Left renal cortex interstitium (tissue), 4 donors: Measurements from ENCODE around the gene TMEM8B. TPM values are rescaled to one million over a fixed set of nuclear protein-coding genes. Genes with fewer than 3 reads are reported as not detected.

Experiments
- DNase-seq, 4 donors: peaks; one replicate each; pipeline ENCODE4 v3.0.0-alpha.2; 2013; ENCODE audit warnings: low read depth in 4 of 4, low spot score in 2 of 4, missing footprints in 1 of 4
- polyA plus RNA-seq, 4 donors: library from polyadenylated mRNA; unstranded; fragments of 120-200 nt; gene quantifications; one replicate each; pipeline ENCODE4 v1.2.1, GENCODE V29; 2013; ENCODE audit not compliant: insufficient read length in 4 of 4

The TMEM8B gene, protein sequence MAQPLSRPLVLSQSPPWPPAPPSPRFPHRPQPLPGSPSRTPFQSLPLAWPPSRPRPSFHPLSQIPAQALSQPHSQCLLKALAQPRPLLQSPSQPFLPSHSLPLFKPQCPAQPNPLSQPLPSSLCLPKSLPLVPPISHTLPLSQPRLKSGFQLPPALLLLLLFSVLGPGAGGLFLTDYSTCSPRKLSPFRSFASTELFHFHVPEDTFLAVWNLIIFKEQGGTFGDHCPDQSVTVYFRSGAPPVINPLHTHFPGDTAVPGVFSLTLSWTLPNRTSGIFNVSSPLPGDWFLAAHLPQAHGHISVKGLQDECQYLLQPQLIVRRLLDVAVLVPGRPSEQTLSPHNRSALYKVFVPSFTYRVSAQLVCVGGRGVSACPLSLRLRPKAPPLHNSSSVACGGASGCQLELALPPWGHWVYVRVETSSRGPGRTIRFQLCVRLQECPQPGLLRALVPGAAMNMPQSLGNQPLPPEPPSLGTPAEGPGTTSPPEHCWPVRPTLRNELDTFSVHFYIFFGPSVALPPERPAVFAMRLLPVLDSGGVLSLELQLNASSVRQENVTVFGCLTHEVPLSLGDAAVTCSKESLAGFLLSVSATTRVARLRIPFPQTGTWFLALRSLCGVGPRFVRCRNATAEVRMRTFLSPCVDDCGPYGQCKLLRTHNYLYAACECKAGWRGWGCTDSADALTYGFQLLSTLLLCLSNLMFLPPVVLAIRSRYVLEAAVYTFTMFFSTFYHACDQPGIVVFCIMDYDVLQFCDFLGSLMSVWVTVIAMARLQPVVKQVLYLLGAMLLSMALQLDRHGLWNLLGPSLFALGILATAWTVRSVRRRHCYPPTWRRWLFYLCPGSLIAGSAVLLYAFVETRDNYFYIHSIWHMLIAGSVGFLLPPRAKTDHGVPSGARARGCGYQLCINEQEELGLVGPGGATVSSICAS
- polyA plus RNA-seq = 10 to 100 TPM; 25.6 to 39.5 (median 29.2) TPM

DNA sequence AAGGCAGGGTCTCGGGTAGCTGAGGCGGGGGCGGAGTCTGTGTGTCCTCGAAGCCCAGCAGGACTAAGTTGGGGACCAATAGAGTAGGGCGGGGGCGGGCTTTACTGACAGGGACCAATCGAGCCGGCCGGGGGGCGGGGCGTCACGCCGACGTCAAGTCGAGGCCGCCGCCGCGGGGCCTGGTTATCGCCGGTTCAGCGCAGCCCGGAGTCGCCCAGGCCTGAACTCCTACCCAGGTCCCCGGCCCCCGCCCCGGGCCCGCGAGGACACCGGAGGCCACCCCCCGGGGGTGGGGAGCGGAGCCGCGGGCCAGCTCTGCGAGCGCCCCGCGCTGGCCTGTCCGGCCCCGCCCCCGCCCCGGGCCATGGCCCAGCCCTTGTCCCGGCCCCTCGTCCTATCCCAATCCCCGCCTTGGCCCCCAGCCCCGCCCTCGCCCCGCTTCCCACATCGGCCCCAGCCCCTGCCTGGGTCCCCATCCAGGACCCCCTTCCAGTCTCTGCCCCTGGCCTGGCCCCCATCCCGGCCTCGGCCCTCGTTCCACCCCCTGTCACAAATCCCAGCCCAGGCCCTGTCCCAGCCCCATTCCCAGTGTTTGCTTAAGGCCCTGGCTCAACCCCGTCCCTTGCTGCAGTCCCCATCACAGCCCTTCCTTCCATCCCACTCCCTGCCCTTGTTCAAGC, at the start of gene TMEM8B:
Gene TMEM8B (plus strand): TSS at position 145 of the 680 bp plus-strand sequence. CDS start 220 bp downstream, at position 365.
- peak; percentile 77 to 92 (median 86) for DNase-seq

DNA sequence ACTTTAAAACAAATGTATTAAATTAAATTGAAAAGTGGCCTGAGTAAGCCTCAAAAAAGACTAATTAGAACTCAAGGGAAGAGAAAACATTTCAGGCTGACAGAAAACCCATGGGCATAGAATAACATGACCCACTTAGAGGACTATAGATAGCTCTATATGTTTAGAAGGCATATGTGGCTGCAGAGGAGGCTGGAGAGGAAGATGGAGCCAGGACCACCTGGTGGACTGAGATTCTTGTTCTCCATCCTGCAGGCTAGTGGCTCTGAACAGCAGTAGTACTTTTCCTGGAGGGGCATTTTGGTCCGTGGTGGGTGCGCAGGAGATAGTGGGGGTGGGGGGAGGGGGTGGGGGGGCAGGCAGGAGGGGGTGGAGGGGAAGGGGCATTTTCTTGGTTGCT, 48.0 kb upstream of the TMEM8B start:
- no peak for DNase-seq

DNA sequence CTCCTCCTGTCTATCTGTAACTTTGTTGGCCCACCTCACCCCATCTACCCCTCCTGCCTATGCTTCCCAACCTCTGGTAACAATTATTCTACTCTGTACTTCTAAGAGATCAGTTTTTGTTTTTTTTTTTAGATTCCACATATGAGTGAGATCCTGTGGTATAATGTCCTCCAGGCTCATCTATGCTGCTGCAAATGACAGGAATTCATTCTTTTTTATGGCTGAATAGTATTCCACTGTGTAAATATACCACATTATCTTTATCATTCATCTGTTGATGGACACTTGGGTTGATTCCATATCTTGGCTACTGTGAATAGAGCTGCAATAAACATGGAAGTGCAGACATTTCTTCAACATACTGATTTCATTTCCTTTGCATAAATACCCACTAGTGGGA, 45.6 kb upstream of the TMEM8B start:
- DNase-seq = no peak

DNA sequence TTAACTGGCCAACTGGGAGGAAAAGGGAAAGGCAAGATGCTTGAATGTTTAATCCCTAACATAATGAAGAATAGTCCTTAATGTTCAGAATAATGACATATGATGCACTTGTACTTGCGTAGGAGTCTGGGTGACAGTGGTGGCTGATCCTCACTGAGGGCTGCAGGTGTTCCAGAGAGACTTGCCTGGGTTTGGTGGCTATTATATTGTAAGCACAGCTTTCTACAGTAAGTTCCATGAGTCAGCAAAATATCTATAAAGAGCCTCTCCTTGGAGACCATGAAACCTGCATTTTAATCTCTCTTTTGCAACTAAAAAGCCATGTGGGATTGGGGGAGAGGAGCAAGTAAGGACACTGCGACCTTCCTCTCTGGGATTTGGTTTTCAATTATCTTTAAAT, 39.5 kb upstream of the TMEM8B start:
- DNase-seq = no peak

DNA sequence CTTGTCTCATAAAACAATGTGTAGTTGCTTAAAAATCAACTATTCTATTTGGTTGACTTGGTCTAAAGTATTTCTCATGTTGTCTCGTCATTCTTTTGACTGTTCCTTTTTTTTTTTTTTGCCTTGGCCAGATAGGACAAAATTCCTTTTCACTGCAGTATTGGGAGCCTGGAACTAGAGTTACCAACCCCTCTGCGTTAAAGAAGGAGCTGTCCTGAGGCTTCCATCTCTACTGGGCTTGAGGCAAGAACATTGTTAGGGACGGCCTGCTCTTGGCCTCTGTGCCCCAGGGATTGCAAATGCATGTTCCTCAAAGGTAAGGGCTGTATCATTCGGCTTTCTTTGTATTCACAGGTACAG, 39.0 kb upstream of the TMEM8B start:
- DNase-seq = no peak

DNA sequence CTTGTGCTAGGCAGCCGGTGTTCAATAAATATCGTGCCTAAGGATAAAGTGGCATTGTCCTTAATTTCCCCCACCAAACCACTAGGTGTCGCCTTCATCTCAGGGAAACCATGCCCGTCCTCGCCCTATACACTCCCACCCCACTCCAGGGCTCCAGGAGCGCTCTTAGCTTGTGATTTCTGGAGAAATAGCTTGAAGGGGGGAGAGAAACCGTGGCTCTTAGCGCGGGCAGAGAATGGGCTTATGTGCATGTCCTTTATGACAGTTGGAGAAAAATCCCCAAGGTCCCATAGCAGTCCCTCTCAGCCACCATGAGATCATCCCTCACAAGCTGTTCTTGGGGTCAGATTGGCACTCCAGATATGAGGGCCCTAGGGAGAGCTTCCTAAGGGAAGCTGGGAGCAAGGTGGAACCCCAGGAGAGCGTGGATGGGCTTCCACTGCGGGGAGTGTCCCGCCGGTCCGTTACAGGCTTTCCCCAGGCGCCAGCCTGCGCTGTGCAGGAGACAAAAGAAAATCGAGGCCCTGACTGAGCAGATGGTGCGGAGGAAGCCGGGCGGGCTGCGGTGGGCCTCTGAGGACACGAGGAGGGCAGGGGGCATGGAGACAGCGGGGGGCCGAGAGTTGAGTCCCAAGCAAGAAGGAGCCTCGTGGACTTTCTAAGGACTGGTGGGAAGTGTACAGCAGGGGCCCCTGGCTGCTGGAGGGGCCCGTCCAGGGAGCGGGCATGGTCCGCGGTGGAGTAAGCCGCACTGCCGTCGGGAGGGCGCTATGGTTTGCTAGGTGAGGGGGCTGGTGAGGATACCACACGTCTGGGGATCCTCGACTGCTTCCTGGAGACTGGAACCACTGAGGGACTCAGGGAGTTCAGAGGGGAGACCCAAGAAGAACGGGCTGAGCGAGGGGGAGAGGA, 38.4 kb upstream of the TMEM8B start:
- DNase-seq = peak in 2 of 4 donors; percentile 60 to 80

DNA sequence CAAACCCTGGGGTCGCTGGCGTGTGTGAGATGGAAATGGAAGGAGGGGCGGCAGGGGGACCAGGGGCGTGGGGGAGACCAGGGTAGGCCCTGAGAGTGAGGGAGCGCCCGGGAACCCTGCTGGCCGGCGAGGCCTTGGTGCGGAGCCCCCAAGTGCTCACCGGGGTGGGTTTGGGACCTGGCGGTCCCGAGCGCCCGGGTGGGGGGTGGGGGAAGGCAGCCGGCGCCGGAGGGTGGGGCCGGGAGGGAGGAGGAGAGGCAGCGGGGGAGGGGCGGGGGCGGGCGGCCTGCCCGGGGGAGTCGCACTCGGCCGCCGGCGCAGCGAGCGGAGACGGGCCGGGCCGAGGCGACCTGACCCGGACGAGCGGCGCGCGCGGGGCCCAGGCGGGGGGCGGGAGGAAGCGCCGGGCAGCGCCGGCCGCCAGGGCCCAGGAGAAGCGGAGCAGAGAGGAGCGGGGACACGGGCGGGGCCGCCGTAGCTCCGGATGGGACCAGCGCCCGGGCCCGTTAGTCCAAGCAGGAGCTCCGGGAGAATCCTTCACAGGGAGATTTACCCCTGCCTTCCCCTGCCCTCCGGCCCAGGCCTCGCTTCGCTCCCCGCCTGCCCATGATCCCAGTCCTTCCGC, 37.6 kb upstream of the TMEM8B start, which contains the start of gene NPR2:
Gene NPR2 (plus strand): TSS at position 295 of the 625 bp plus-strand sequence. CDS start 818 bp downstream, outside the sequence.
- no peak for DNase-seq

DNA sequence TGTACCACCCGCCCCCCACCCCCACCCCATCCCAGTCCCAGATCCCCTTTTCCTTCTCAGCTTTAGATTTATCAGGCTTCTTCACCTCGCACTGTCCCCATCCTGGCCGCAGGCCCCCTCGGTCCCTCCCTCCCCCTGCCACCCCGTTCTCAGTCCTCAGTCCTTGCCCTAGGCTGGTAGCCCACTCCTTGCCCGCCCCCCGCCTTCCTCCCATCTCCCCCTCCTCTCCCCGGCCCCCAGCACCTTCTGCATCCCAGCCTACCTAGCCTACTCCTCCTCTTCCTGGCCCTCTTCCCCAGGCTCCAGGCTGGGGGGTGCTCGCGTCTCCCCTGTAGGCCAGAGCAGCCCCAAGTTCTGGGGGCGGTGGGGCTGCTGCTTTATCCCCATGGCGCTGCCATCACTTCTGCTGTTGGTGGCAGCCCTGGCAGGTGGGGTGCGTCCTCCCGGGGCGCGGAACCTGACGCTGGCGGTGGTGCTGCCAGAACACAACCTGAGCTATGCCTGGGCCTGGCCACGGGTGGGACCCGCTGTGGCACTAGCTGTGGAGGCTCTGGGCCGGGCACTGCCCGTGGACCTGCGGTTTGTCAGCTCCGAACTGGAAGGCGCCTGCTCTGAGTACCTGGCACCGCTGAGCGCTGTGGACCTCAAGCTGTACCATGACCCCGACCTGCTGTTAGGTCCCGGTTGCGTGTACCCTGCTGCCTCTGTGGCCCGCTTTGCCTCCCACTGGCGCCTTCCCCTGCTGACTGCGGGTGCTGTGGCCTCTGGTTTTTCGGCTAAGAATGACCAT, 36.8 kb upstream of the TMEM8B start:
- DNase-seq = no peak

DNA sequence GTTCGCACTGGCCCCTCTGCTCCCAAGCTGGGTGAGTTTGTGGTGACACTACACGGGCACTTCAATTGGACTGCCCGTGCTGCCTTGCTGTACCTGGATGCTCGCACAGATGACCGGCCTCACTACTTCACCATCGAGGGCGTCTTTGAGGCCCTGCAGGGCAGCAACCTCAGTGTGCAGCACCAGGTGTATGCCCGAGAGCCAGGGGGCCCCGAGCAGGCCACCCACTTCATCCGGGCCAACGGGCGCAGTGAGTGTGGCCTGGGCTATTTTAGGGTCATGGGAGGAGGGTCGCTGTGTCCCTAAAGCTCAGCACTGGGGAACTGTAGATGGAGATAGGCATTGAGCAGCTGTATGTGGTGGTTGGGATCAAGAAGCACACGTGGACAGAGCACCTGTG, 36.2 kb upstream of the TMEM8B start:
- no peak for DNase-seq

DNA sequence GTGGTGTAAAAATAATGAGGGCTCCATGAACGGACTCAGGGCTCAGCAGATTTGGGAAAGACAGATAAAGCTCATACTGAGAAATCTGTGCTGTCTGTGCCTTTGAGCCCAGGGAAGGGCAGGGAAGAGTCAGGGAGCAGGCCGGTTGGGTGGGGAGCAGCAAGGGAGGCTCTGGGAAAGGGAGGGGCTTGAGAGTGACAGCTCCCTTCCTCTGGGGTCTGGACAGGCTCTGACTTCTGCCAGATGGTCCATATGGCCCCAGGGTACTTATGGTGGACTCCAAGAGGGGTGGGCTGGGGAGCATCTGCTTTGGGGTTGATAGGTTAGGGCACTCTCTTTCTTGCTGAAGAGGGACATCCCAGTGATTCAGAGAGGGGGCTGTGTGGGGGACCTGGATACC, 35.6 kb upstream of the TMEM8B start:
- DNase-seq = no peak

DNA sequence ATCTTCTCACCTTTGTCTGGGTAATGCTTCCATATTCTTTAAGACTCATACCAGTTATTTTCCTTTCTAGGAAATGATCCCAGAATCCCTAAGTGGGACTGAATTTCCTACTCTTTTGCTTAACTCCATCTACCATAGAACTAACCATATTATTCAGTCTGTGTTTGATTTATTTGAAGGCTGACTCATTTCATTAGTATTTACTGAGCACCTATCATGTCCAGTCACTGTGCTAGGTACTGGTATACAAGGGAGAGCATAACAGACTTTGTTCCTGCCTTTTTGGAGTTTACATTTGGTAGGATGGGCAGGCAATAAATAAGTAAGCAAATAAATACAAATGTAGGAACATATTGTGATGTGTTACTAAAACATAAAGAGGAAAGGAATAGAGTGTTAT, 33.3 kb upstream of the TMEM8B start:
- no peak for DNase-seq

DNA sequence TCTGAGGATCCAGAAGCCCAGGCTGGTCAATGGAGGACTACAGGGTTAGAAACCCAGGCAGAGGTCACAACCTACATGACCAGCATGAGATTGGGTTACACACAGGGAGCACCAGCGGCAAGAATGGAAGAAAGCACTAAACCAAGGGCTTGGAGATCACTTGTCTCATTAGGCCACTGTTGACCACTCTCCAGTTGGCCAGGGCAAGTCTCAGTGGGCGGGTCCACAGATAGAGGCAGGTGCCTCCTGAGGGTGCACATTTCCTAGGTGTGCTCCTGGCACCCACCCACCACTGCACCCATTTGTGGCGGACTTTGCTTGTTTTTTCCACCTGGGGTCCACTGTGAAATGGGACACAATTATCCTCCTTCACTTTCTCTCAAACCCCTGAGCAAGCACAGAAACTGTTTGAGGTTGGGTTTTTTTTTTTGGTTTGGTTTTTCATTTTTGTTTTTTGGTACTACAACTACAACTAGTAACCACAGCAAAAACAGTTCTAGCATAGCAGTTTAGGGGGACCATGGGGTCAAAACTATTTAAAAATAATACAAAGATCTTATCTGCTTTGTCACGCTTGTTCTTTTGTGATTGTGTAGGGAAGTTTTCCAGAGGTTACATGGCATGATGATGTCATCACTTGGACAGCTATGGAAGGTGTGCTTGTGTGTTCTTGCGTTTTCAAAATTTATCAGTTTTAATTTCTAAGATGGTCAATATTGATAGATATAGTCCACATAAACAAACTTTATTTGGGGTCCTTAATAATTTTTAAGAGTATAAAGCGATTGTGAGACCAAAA, 31.5 kb upstream of the TMEM8B start:
- no peak for DNase-seq

DNA sequence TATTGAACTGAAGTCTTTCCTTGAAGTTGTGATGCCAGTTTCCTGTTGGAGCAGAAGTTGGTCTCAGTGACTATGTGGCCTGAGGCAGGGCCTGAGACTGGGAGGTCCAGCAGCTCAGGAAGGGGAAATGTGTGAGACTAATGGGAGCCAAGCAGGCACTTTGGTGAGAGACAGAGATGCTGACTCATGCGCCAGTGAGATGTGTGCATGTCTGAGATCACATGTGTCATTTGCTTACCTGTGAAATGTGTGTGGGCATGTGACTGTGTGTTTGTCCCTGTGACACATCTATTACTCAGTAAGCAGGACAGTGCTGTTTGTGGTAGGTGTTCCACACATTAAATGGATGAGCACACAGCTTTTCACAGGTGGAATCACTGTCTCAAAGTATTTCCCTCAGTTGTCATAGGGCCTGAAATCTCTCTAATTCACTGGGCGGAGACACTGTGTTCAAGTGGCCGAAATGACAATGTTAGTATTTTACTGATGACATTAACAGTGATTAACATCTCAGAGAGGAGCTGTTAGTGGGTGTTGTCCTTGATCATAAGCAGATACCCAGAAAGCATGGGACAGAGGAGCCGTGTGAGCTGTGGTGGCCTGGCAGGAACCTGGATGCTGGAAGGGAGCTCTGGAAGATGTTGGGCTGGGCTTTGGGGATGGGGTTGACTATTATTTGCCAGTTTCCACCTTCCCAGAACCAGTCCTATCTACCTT, 30.2 kb upstream of the TMEM8B start:
- no peak for DNase-seq

DNA sequence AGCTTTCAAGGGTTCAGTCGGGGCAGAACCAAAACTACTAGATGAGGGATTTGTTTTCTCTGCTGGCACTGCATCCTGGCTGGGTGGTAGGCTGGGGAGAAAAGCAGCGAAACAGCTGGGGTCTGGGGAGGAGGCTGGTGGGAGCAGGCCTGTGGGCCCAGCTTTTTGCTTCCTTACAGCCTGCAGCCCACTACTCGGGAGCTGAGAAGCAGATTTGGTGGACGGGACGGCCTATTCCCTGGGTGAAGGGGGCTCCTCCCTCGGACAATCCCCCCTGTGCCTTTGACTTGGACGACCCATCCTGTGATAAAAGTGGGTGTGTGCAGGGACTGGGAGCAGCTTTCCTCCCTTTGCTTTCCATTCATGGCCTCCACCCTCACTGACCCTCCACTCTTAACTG, 28.5 kb upstream of the TMEM8B start:
- DNase-seq = no peak

DNA sequence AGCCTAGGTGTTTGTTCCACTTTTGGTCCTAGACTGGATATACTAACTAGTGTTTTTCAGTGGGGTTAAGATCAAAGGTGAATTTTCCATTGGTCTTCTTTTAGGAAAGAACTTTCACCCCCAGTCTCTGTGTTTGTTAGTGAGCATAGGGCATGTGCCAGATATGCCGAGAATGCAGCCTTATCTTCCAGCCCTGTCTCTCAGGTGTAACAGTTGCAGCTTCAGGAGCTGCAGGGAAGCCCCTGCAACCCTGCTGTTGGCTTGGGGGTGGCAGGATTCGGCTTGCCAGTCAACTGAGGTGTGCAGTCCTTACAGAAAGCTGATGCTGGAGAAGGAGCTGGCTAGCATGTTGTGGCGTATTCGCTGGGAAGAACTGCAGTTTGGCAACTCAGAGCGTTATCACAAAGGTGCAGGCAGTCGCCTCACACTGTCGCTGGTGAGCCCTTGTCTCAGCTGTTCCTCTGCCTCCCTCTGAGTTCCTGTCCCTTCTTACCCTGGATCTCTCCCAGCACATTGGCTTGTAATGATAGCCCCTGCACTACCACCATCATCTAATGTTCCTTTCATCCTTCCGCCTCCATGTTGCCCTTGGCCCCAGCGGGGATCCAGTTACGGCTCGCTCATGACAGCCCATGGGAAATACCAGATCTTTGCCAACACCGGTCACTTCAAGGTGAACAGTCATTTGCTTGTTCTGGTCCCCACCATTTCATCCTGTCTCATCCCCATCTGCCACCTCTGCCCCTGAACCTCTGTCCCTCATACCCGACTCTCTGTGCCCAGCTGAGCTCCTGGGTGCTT, 27.5 kb upstream of the TMEM8B start:
- no peak for DNase-seq

DNA sequence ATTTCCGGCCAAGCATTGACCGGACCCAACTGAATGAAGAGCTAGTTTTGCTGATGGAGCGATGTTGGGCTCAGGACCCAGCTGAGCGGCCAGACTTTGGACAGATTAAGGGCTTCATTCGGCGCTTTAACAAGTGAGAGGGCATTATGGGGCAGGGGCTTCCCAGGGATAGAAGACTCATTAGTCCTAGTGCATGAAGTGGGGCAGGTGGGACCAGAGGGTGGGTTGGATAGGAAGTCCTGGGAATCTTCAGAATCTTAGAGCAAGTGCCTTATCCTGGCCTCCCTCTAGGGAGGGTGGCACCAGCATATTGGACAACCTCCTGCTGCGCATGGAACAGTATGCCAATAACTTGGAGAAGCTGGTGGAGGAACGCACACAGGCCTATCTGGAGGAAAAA, 22.9 kb upstream of the TMEM8B start:
- DNase-seq = no peak
